Kidney capillary endothelial cell (primary cell): ENCODE measurements around the gene MARK4.

Experiments
- DNase-seq: peaks from one replicate; pipeline ENCODE4 v3.0.0-alpha.2; 2018; ENCODE audit warnings: low spot score

MARK4 gene

GRCh38 chr19:45340899-45341453, 89.9 kb downstream of the MARK4 start:
- DNase-seq, result no peak

- DNase-seq, result no peak
These were observed 91.8 kb downstream of the MARK4 start for GRCh38 chr19:45342911-45343310.

GRCh38 chr19:45344621-45345505, 93.8 kb downstream of the MARK4 start:
- no peak for DNase-seq

GRCh38 chr19:45345506-45345860, 94.4 kb downstream of the MARK4 start:
- no peak for DNase-seq

- DNase-seq, result no peak
These were observed 95.4 kb downstream of the MARK4 start for GRCh38 chr19:45346449-45346848.

GRCh38 chr19:45347570-45348366, 96.7 kb downstream of the MARK4 start:
- no peak for DNase-seq

- no peak for DNase-seq
These were observed 97.5 kb downstream of the MARK4 start for GRCh38 chr19:45348367-45349125.

- DNase-seq, result no peak
These were observed 98.0 kb downstream of the MARK4 start for GRCh38 chr19:45349126-45349415.

GRCh38 chr19:45349430-45349941, 98.4 kb downstream of the MARK4 start:
- no peak for DNase-seq

GRCh38 chr19:45350477-45351058, 99.5 kb downstream of the MARK4 start:
- DNase-seq, result no peak

- DNase-seq, result no peak
These were observed 100.4 kb downstream of the MARK4 start for GRCh38 chr19:45351401-45351952.

- DNase-seq, result no peak
These were observed 101.0 kb downstream of the MARK4 start for GRCh38 chr19:45352062-45352461.

GRCh38 chr19:45352471-45352870, 101.4 kb downstream of the MARK4 start:
- DNase-seq, result no peak

GRCh38 chr19:45352914-45353796, 102.1 kb downstream of the MARK4 start:
- DNase-seq, result no peak

GRCh38 chr19:45354241-45354842, 103.3 kb downstream of the MARK4 start:
- no peak for DNase-seq
